ENCODE measurements around the gene AIF1L.

The AIF1L gene

GRCh38 chr9:131096269-131097125, at the start of gene AIF1L:
TSS of gene AIF1L (plus strand) at chr9:131096531. CDS start at chr9:131096630, 99 bp downstream.
- peaks cover 12% of the 10 kb centered on the region for H3K4me1 ChIP-seq (ENCODE audit: control insufficient read depth, insufficient read depth, low read length)
- H3K9ac ChIP-seq (ENCODE audit: low read depth, low read length) = peak within 1 kb of the TSS; percentile 82
- no peaks in the 10 kb centered on the region for H3K9me3 ChIP-seq (ENCODE audit: control insufficient read depth, insufficient read depth, low read length)
- H3K27me3 ChIP-seq (ENCODE audit: control insufficient read depth, insufficient read depth, low read length) = no peaks in the 10 kb centered on the region
- H3K4me3 ChIP-seq (ENCODE audit: low read depth, low read length) = peak within 1 kb of the TSS; percentile 87
- peaks cover 7% of the 10 kb centered on the region for H3K36me3 ChIP-seq (ENCODE audit: control insufficient read depth, insufficient read depth, low read length)

- H3K4me3 ChIP-seq (ENCODE audit: low read depth, low read length) = no peak overlapping the region
- H3K9me3 ChIP-seq (ENCODE audit: control insufficient read depth, insufficient read depth, low read length) = no peaks in the 10 kb centered on the region
- H3K27me3 ChIP-seq (ENCODE audit: control insufficient read depth, insufficient read depth, low read length) = no peaks in the 10 kb centered on the region
- H3K4me1 ChIP-seq (ENCODE audit: control insufficient read depth, insufficient read depth, low read length) = no peaks in the 10 kb centered on the region
- H3K9ac ChIP-seq (ENCODE audit: low read depth, low read length) = no peak overlapping the region
- no peaks in the 10 kb centered on the region for H3K36me3 ChIP-seq (ENCODE audit: control insufficient read depth, insufficient read depth, low read length)
These were observed 49.6 kb upstream of the AIF1L start for GRCh38 chr9:131046581-131047202.

- H3K9ac ChIP-seq (ENCODE audit: low read depth, low read length) = no peak overlapping the region
- H3K4me3 ChIP-seq (ENCODE audit: low read depth, low read length) = no peak overlapping the region
- no peaks in the 10 kb centered on the region for H3K27me3 ChIP-seq (ENCODE audit: control insufficient read depth, insufficient read depth, low read length)
- H3K36me3 ChIP-seq (ENCODE audit: control insufficient read depth, insufficient read depth, low read length) = no peaks in the 10 kb centered on the region
- no peaks in the 10 kb centered on the region for H3K4me1 ChIP-seq (ENCODE audit: control insufficient read depth, insufficient read depth, low read length)
- no peaks in the 10 kb centered on the region for H3K9me3 ChIP-seq (ENCODE audit: control insufficient read depth, insufficient read depth, low read length)
These were observed 48.0 kb upstream of the AIF1L start for GRCh38 chr9:131048332-131048731.

- H3K27me3 ChIP-seq (ENCODE audit: control insufficient read depth, insufficient read depth, low read length) = no peaks in the 10 kb centered on the region
- H3K9ac ChIP-seq (ENCODE audit: low read depth, low read length) = no peak overlapping the region
- H3K36me3 ChIP-seq (ENCODE audit: control insufficient read depth, insufficient read depth, low read length) = no peaks in the 10 kb centered on the region
- H3K9me3 ChIP-seq (ENCODE audit: control insufficient read depth, insufficient read depth, low read length) = no peaks in the 10 kb centered on the region
- H3K4me1 ChIP-seq (ENCODE audit: control insufficient read depth, insufficient read depth, low read length) = no peaks in the 10 kb centered on the region
- H3K4me3 ChIP-seq (ENCODE audit: low read depth, low read length) = no peak overlapping the region
These were observed 47.5 kb upstream of the AIF1L start for GRCh38 chr9:131048820-131049219.

- Histone ChIP-seq H3K27me3 (ENCODE audit: control insufficient read depth, insufficient read depth, low read length) (no peaks in the 10 kb centered on the region), H3K9me3 (ENCODE audit: control insufficient read depth, insufficient read depth, low read length) (no peaks in the 10 kb centered on the region), H3K36me3 (ENCODE audit: control insufficient read depth, insufficient read depth, low read length) (no peaks in the 10 kb centered on the region), H3K4me3 (ENCODE audit: low read depth, low read length) (no peak overlapping the region), H3K9ac (ENCODE audit: low read depth, low read length) (no peak overlapping the region), H3K4me1 (ENCODE audit: control insufficient read depth, insufficient read depth, low read length) (no peaks in the 10 kb centered on the region)
These were observed 46.3 kb upstream of the AIF1L start for GRCh38 chr9:131049829-131050715.

GRCh38 chr9:131050831-131051230, 45.5 kb upstream of the AIF1L start:
- H3K27me3 ChIP-seq (ENCODE audit: control insufficient read depth, insufficient read depth, low read length) = no peaks in the 10 kb centered on the region
- H3K9me3 ChIP-seq (ENCODE audit: control insufficient read depth, insufficient read depth, low read length) = no peaks in the 10 kb centered on the region
- no peak overlapping the region for H3K9ac ChIP-seq (ENCODE audit: low read depth, low read length)
- H3K4me3 ChIP-seq (ENCODE audit: low read depth, low read length) = no peak overlapping the region
- H3K4me1 ChIP-seq (ENCODE audit: control insufficient read depth, insufficient read depth, low read length) = no peaks in the 10 kb centered on the region
- H3K36me3 ChIP-seq (ENCODE audit: control insufficient read depth, insufficient read depth, low read length) = no peaks in the 10 kb centered on the region

GRCh38 chr9:131051592-131052517, 44.5 kb upstream of the AIF1L start:
- H3K27me3 ChIP-seq (ENCODE audit: control insufficient read depth, insufficient read depth, low read length) = no peaks in the 10 kb centered on the region
- no peaks in the 10 kb centered on the region for H3K36me3 ChIP-seq (ENCODE audit: control insufficient read depth, insufficient read depth, low read length)

GRCh38 chr9:131053896-131054295, 42.4 kb upstream of the AIF1L start:
- Histone ChIP-seq H3K4me1 (ENCODE audit: control insufficient read depth, insufficient read depth, low read length) (no peaks in the 10 kb centered on the region), H3K27me3 (ENCODE audit: control insufficient read depth, insufficient read depth, low read length) (no peaks in the 10 kb centered on the region), H3K9ac (ENCODE audit: low read depth, low read length) (no peak overlapping the region), H3K4me3 (ENCODE audit: low read depth, low read length) (no peak overlapping the region), H3K9me3 (ENCODE audit: control insufficient read depth, insufficient read depth, low read length) (no peaks in the 10 kb centered on the region), H3K36me3 (ENCODE audit: control insufficient read depth, insufficient read depth, low read length) (no peaks in the 10 kb centered on the region)

More at GRCh38 chr9:131051592-131052517, 44.5 kb upstream of the AIF1L start:
- no peak overlapping the region for H3K9ac ChIP-seq (ENCODE audit: low read depth, low read length)
- no peaks in the 10 kb centered on the region for H3K9me3 ChIP-seq (ENCODE audit: control insufficient read depth, insufficient read depth, low read length)
- H3K4me1 ChIP-seq (ENCODE audit: control insufficient read depth, insufficient read depth, low read length) = no peaks in the 10 kb centered on the region
- no peak overlapping the region for H3K4me3 ChIP-seq (ENCODE audit: low read depth, low read length)

GRCh38 chr9:131056781-131057506, 39.4 kb upstream of the AIF1L start:
- H3K9ac ChIP-seq (ENCODE audit: low read depth, low read length) = no peak overlapping the region
- no peak overlapping the region for H3K4me3 ChIP-seq (ENCODE audit: low read depth, low read length)
- H3K4me1 ChIP-seq (ENCODE audit: control insufficient read depth, insufficient read depth, low read length) = no peaks in the 10 kb centered on the region
- no peaks in the 10 kb centered on the region for H3K27me3 ChIP-seq (ENCODE audit: control insufficient read depth, insufficient read depth, low read length)
- no peaks in the 10 kb centered on the region for H3K9me3 ChIP-seq (ENCODE audit: control insufficient read depth, insufficient read depth, low read length)
- no peaks in the 10 kb centered on the region for H3K36me3 ChIP-seq (ENCODE audit: control insufficient read depth, insufficient read depth, low read length)

GRCh38 chr9:131060900-131061630, 35.3 kb upstream of the AIF1L start:
- H3K4me3 ChIP-seq (ENCODE audit: low read depth, low read length) = no peak overlapping the region
- no peaks in the 10 kb centered on the region for H3K36me3 ChIP-seq (ENCODE audit: control insufficient read depth, insufficient read depth, low read length)
- no peak overlapping the region for H3K9ac ChIP-seq (ENCODE audit: low read depth, low read length)
- no peaks in the 10 kb centered on the region for H3K9me3 ChIP-seq (ENCODE audit: control insufficient read depth, insufficient read depth, low read length)
- no peaks in the 10 kb centered on the region for H3K27me3 ChIP-seq (ENCODE audit: control insufficient read depth, insufficient read depth, low read length)
- H3K4me1 ChIP-seq (ENCODE audit: control insufficient read depth, insufficient read depth, low read length) = no peaks in the 10 kb centered on the region
